HG03442 (cell line): Measurements from ENCODE around the gene DXO.
"Not testable (repeated sequence)": the region's sequence is repeated elsewhere in the genome, so short reads cannot be mapped to it uniquely, and the experiment has no call there.

Experiments
- ATAC-seq: cut with Tn5 transposase; IDR thresholded peaks from one replicate; pipeline ENCODE4 v1.9.1; 2021; ENCODE audit warnings: mild to moderate bottlenecking, moderate library complexity; ENCODE audit not compliant: unreplicated experiment

The DXO gene

GRCh38 chr6:31971993-31972708 lies at the start of gene DXO:
Gene DXO (minus strand): TSS chr6:31972138. CDS start chr6:31971675, 463 bp downstream.
- peak; percentile 82 for ATAC-seq

- not testable (repeated sequence) for ATAC-seq
Observed at GRCh38 chr6:32014547-32014946, 42.6 kb upstream of the DXO start, which contains the start of gene C4B. Gene C4B (plus strand): TSS chr6:32014795. CDS start chr6:32014846, 51 bp downstream.

DNA sequence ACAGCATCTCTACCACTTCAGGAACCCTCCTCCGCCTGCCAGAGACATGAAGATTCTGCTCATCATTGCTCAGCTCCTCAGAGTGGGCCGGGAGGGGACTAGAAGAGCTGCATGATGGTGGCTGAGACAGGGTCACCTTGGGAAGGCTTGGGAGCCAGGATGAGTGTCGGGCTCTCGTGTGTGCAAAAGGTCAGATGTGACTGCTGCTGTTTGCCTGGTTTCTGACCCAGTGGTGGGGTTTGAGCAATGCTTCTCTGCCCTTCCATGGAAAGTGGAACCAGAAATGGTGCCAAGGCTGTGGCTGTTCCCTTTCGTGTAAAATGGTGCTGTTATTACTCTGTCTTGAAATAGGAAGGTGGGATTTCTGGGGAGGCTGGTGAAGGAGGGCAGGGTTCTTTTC lies 41.8 kb upstream of the DXO start:
- not testable (repeated sequence) for ATAC-seq

- not testable (repeated sequence) for ATAC-seq
Observed at GRCh38 chr6:32012941-32013617, 41.1 kb upstream of the DXO start.

DNA sequence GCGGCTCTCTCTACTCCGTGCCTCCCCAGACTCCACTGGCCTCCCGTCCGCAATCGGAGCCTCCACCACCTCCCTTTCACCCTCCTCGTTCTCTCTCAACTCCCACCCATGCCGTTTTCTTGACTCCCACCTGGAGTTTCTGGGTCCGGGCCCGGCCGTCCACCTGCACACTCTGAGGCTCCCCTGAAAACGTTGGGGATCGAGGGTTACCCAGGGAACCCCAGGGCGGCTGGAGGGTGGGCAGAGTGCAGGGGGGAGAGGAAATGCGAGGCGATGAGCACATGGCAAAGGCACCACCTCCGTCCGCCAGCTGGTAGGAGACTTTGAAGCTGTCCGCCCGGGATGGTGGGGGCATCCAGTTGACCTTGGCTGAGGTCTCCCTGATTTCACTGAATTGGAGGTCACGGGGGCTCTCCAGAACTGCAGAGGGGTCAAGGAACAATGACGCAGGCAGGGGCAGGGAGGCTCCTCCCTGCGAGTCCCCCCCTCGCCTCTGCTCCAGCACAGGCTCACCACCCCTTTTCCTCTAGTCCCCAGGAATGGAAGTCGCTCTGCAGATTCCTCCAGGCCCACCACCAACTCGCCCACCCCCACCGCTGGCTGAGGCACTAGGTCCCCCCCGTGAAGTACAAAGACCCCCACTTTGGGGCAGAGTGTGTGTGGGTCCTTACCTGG lies 39.1 kb upstream of the DXO start:
- not testable (repeated sequence) for ATAC-seq

DNA sequence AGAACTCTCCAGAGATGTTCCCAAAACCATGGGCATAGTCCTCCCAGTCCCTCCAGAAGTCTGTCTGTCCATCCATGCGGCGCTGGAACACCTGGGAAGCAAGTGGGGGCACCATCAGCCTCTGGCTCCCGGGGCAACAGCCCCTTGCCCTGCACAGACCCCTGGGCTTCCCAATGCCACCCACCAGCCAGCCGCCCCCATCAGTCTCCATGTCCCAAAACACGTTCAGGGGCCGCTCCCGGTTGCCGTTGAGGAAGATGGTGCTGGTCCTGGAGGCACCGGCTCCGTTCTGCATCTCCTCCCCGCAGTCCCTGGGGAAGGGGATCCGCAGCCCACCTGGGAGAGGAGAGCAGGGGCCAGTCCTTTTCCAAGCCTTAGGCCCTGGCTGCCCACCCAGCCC lies 37.6 kb upstream of the DXO start:
- not testable (repeated sequence) for ATAC-seq

- ATAC-seq: not testable (repeated sequence)
Observed at GRCh38 chr6:32008616-32009015, 36.7 kb upstream of the DXO start.

DNA sequence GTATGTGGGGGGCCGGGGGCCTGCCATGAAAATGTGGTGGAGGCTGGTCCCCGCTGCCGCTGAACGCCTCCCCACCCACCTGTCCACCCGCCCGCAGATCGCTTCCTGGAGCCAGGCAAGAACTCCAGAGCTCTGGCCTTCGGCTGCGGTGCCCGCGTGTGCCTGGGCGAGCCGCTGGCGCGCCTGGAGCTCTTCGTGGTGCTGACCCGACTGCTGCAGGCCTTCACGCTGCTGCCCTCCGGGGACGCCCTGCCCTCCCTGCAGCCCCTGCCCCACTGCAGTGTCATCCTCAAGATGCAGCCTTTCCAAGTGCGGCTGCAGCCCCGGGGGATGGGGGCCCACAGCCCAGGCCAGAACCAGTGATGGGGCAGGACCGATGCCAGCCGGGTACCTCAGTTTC lies 36.1 kb upstream of the DXO start:
- ATAC-seq: not testable (repeated sequence)

GRCh38 chr6:32007086-32007485 lies 35.1 kb upstream of the DXO start:
- ATAC-seq: not testable (repeated sequence)

DNA sequence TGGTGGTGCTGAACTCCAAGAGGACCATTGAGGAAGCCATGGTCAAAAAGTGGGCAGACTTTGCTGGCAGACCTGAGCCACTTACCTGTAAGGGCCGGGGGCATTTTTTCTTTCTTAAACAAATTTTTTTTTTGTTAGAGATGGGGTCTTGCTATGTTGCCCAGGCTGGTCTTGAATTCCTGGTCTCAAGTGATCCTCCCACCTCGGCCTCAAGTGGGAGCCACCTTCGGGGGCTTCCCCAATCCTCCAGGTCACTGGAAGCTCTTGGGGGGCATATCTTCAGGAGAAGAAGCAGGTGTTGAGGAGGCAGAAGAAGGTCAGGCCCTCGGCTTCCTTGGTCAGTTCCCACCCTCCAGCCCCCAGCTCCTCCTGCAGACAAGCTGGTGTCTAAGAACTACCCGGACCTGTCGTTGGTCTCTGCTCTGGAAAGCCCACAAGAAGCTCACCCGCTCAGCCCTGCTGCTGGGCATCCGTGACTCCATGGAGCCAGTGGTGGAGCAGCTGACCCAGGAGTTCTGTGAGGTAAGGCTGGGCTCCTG lies 34.1 kb upstream of the DXO start:
- ATAC-seq: not testable (repeated sequence)

DNA sequence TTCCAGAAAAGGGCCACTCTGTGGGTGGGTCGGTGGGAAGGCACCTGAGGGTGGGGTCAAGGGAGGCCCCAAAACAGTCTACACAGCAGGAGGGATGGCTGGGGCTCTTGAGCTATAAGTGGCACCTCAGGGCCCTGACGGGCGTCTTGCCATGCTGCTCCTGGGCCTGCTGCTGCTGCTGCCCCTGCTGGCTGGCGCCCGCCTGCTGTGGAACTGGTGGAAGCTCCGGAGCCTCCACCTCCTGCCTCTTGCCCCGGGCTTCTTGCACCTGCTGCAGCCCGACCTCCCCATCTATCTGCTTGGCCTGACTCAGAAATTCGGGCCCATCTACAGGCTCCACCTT lies 33.6 kb upstream of the DXO start:
- ATAC-seq: not testable (repeated sequence)

DNA sequence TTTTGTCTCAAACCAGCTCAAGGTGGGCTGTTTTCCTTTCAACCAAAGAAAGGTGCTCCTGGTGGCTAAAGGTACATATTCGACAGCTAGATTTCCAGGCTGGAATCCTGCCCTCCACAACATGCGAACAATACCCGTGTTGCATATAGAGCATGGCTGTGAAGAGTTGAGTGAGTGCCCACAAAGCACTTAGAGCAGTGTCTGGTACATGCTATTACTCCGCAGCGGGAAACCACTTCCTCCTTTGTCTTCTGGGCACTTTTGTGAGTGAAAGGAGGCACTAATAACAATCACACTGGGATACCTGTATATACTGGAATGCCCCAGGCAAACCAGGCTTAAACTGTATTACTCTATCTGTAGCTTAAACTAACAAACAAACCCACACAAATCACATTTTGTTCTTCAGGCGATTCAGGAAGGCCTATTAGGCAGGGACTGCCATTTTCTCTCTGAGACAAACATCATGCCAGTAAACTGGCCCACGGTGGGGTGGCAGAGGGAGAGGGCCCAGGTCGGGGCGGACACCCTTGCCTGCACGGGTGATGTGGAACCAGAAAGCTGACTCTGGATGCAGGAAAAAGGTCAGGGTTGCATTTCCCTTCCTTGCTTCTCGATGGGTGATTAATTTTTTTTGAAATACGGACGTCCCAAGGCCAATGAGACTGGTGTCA lies 33.1 kb upstream of the DXO start:
- ATAC-seq: not testable (repeated sequence)

- not testable (repeated sequence) for ATAC-seq
Observed at GRCh38 chr6:32004393-32004792, 32.5 kb upstream of the DXO start.

DNA sequence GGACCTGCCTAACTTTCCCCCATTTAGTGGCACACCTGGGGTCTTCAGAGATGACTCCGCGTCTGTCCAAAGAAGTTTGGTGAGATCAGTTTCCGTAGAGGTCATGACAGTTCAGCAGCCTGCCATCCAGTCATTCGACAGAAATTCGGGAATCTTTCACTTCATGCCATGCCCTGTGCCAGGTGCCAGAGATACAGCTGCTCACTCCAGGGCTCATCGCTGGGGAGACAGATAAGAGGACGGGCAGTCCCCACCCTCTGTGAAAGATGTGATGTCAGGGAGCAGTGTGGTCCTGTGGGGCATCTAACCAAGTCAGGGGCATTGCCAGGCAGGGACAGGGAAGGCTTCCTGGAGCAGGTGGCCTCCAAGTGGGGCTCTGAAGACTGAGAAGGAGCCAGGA lies 31.4 kb upstream of the DXO start:
- ATAC-seq: not testable (repeated sequence)

- not testable (repeated sequence) for ATAC-seq
Observed at GRCh38 chr6:32002546-32003268, 30.8 kb upstream of the DXO start.

DNA sequence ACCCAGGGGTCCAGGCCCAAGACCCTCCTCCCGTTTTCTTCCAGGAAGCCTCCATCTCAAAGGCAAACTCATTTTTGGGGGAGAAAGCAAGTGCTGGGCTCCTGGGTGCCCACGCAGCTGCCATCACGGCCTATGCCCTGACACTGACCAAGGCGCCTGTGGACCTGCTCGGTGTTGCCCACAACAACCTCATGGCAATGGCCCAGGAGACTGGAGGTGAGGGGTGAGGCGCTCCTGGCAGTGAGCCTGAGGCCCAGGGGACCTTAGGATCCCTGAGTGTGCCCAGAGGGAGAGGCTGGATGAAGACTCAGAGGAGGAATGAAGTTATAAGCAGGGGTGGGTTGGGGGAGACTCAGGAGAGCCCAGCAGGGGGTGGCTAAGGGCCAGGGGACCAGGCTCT lies 24.4 kb upstream of the DXO start:
- ATAC-seq: not testable (repeated sequence)

GRCh38 chr6:31994421-31994820 lies 22.5 kb upstream of the DXO start:
- ATAC-seq: not testable (repeated sequence)

GRCh38 chr6:31989363-31989762 lies 17.4 kb upstream of the DXO start:
- not testable (repeated sequence) for ATAC-seq

GRCh38 chr6:31981744-31982143 lies 9.8 kb upstream of the DXO start, which contains the start of gene C4A:
Gene C4A (plus strand): TSS chr6:31982057. CDS start chr6:31982108, 51 bp downstream.
- not testable (repeated sequence) for ATAC-seq

GRCh38 chr6:31980998-31981397 lies 9.1 kb upstream of the DXO start:
- ATAC-seq: not testable (repeated sequence)
